Measurements from ENCODE around the gene STOM. TPM values are rescaled to one million over a fixed set of nuclear protein-coding genes. Genes with fewer than 3 reads are reported as not detected.

Gene STOM
- polyA plus RNA-seq, 3 donors, result 23.8 to 66.9 (median 63.8) TPM

DNA sequence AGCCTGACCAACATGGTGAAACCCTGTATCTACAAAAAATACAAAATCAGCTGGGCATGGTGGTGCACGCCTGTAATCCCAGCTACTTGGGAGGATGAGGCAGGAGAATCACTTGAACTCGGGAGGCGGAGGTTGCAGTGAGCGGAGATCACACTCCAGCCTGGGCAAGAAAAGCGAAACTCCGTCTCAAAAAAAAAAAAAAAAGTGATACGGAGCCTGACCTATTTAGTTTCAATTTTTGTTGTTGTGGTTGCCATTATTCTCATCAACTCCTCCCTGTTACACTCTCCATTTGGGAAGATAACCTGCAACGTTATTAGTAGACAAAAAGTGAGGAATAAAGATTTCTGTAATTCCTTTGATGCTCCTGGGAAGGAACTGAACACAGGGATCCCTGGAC, 1.3 kb downstream of the STOM start:
- H2AFZ ChIP-seq (ENCODE audit: insufficient read depth, low read depth, low read length, poor library complexity, severe bottlenecking), result peak overlapping the region; percentile 95
- H3K79me2 ChIP-seq (ENCODE audit: insufficient read depth, low read length), result peaks cover 54% of the 10 kb centered on the region
- H3K27ac Mint-ChIP-seq, result peak overlapping the region; percentile 80 to 92 (median 85)
- DNase-seq, result no peak
- WGBS (ENCODE audit: insufficient coverage), result no CpG with 5 or more reads among the region's 8 CpGs
- peaks cover 0 to 4% (median 0%) of the 10 kb centered on the region in 7 donors for H3K9me3 Mint-ChIP-seq
- H3K36me3 ChIP-seq (replicated peaks in 1 of 2; ENCODE audit: control insufficient read depth in 1 of 2, insufficient read depth in 2 of 2, low read length in 2 of 2), result no peaks in the 10 kb centered on the region
- H3K36me3 Mint-ChIP-seq, result peaks cover 0 to 6% of the 10 kb centered on the region in 2 donors
- TF ChIP-seq, protein P1, sequence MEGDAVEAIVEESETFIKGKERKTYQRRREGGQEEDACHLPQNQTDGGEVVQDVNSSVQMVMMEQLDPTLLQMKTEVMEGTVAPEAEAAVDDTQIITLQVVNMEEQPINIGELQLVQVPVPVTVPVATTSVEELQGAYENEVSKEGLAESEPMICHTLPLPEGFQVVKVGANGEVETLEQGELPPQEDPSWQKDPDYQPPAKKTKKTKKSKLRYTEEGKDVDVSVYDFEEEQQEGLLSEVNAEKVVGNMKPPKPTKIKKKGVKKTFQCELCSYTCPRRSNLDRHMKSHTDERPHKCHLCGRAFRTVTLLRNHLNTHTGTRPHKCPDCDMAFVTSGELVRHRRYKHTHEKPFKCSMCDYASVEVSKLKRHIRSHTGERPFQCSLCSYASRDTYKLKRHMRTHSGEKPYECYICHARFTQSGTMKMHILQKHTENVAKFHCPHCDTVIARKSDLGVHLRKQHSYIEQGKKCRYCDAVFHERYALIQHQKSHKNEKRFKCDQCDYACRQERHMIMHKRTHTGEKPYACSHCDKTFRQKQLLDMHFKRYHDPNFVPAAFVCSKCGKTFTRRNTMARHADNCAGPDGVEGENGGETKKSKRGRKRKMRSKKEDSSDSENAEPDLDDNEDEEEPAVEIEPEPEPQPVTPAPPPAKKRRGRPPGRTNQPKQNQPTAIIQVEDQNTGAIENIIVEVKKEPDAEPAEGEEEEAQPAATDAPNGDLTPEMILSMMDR (IDR thresholded peaks at IDR 0.05), result no peak
- H3K9me3 ChIP-seq (replicated peaks in 1 of 2; ENCODE audit: control insufficient read depth in 1 of 2, insufficient read depth in 1 of 2, low read length in 2 of 2), result no peaks in the 10 kb centered on the region
- H3K4me2 ChIP-seq (replicated peaks; ENCODE audit: extremely low read depth, low read length, poor library complexity, severe bottlenecking), result peak overlapping the region; percentile 70
- intact Hi-C loops (cut with micrococcal nuclease), result no loop called here
- H3K9ac ChIP-seq (ENCODE audit: insufficient read depth, low read length, poor library complexity, severe bottlenecking), result peak overlapping the region; percentile 74
- peak overlapping the region; percentile 78 to 87 (median 84) for H3K4me3 ChIP-seq (replicated peaks in 1 of 3; ENCODE audit: low read depth in 2 of 3, low read length in 3 of 3)
- H3K27me3 Mint-ChIP-seq (ENCODE audit: low read depth in 3 of 3), result peaks cover 0 to 2% (median 1%) of the 10 kb centered on the region in 3 donors
- peak overlapping the region; percentile 27 to 82 for H3K27ac ChIP-seq (ENCODE audit: low read depth in 1 of 2, low read length in 2 of 2)
- no peaks in the 10 kb centered on the region for H4K20me1 ChIP-seq (ENCODE audit: insufficient read depth, low read length)
- peaks cover 74% of the 10 kb centered on the region for H3K4me1 Mint-ChIP-seq
- H3K4me1 ChIP-seq (ENCODE audit: control insufficient read depth in 1 of 2, insufficient read depth in 2 of 2, low read length in 2 of 2), result peaks cover 33 to 62% of the 10 kb centered on the region in 2 donors
- H3K27me3 ChIP-seq (ENCODE audit: control insufficient read depth in 2 of 2, insufficient read depth in 2 of 2, low read length in 2 of 2), result no peaks in the 10 kb centered on the region
- peak overlapping the region; percentile 95 to 99 for H3K4me3 Mint-ChIP-seq

DNA sequence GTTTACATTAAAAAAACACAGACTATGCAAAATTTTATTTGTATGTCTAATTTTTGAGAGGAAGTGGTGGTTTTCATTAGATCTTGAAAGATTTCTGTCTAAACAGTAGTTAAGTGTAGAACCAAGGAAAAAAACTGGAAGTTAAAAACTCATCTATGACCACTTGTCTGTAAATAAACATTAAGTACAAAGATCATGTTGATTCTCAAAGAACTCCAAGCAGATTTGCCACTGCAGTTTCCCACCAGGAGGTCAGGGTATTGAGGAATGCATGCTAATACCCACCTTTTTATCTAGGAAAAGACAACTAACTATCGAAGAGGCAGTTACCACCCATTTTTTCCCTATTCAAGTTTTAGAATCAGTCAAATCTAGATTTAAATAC, 1.9 kb downstream of the STOM start:
- H3K4me1 ChIP-seq (ENCODE audit: control insufficient read depth in 1 of 2, insufficient read depth in 2 of 2, low read length in 2 of 2), result peaks cover 39 to 68% of the 10 kb centered on the region in 2 donors
- WGBS (ENCODE audit: insufficient coverage), result no CpG with 5 or more reads among the region's 1 CpG
- H3K4me1 Mint-ChIP-seq, result peaks cover 80% of the 10 kb centered on the region

More for the DNA sequence above, 1.9 kb downstream of the STOM start:
- H2AFZ ChIP-seq (ENCODE audit: insufficient read depth, low read depth, low read length, poor library complexity, severe bottlenecking), result no peak overlapping the region
- peak overlapping the region in 2 of 3 experiments; percentile 5 to 78 for H3K4me3 ChIP-seq (replicated peaks in 1 of 3; ENCODE audit: low read depth in 2 of 3, low read length in 3 of 3)
- Mint-ChIP-seq H3K27ac (peak overlapping the region; percentile 61 to 92 (median 81)), H3K36me3 (peaks cover 0 to 6% of the 10 kb centered on the region in 2 donors), H3K27me3 (ENCODE audit: low read depth in 3 of 3) (peaks cover 0 to 2% (median 1%) of the 10 kb centered on the region in 3 donors), H3K4me3 (peak overlapping the region; percentile 95 to 99), H3K9me3 (peaks cover 0 to 4% (median 0%) of the 10 kb centered on the region in 7 donors)
- H3K27ac ChIP-seq (ENCODE audit: low read depth in 1 of 2, low read length in 2 of 2), result peak overlapping the region in 1 of 2 donors; percentile 82
- peaks cover 54% of the 10 kb centered on the region for H3K79me2 ChIP-seq (ENCODE audit: insufficient read depth, low read length)
- intact Hi-C loops (cut with micrococcal nuclease), result no loop called here
- peak overlapping the region; percentile 70 for H3K4me2 ChIP-seq (replicated peaks; ENCODE audit: extremely low read depth, low read length, poor library complexity, severe bottlenecking)
- H3K9ac ChIP-seq (ENCODE audit: insufficient read depth, low read length, poor library complexity, severe bottlenecking), result no peak overlapping the region
- H3K27me3 ChIP-seq (ENCODE audit: control insufficient read depth in 2 of 2, insufficient read depth in 2 of 2, low read length in 2 of 2), result no peaks in the 10 kb centered on the region
- DNase-seq, result peak in 1 of 3 donors; percentile 39
- no peaks in the 10 kb centered on the region for H3K36me3 ChIP-seq (replicated peaks in 1 of 2; ENCODE audit: control insufficient read depth in 1 of 2, insufficient read depth in 2 of 2, low read length in 2 of 2)
- no peaks in the 10 kb centered on the region for H3K9me3 ChIP-seq (replicated peaks in 1 of 2; ENCODE audit: control insufficient read depth in 1 of 2, insufficient read depth in 1 of 2, low read length in 2 of 2)
- TF ChIP-seq, protein P1 (IDR thresholded peaks at IDR 0.05), result no peak
- H4K20me1 ChIP-seq (ENCODE audit: insufficient read depth, low read length), result no peaks in the 10 kb centered on the region
